Inferior parietal cortex (tissue), 1 donor: Measurements from ENCODE around the gene GRID1.
"Not testable (repeated sequence)": the region's sequence is repeated elsewhere in the genome, so short reads cannot be mapped to it uniquely, and the experiment has no call there.

Source experiments
- DNase-seq: peaks from one replicate; pipeline ENCODE4 v3.0.0-alpha.2; 2016; ENCODE audit errors: extremely low spot score

Gene GRID1

GRCh38 chr10:86192147-86192546, 174.4 kb downstream of the GRID1 start:
- no peak for DNase-seq

DNA sequence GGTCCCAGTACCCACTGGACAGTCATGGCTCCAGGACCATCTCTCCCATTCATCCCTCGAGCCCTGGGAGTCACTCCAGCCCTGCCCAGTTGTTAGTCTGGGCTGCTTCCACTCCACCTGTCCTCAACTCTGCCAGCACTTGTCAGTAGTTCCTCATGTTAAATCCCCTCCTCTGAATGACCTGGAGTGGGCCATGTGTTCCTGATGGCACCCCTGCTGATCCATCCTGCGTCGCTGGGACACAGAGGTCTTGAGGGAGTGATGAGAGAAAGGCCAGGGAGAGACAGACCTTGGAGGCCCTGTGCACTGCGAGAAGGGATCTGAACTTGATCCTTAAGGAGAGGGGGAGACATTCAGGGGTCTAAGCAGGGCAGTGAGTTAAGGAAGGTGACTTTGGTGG, 174.9 kb downstream of the GRID1 start:
- DNase-seq: no peak

DNA sequence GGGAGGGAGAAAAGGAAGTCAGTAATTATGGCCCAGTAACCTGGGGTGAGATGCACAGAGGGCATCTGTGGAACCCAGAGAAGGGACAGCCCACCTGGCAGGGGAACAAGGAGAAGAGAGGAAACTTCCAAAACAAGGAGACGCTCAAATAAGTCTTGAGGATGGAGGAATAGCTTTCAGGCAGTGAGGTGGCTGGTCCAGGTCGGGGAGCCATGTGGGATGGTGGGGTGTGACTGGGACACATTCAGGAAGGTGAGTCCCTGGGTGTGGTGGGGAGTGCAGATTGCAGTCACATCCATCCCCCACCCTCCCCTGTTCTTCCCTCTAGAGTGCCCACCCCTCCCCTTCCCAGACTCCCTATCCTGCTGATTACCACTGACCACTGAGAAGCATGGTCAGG, 175.4 kb downstream of the GRID1 start:
- DNase-seq: no peak

DNA sequence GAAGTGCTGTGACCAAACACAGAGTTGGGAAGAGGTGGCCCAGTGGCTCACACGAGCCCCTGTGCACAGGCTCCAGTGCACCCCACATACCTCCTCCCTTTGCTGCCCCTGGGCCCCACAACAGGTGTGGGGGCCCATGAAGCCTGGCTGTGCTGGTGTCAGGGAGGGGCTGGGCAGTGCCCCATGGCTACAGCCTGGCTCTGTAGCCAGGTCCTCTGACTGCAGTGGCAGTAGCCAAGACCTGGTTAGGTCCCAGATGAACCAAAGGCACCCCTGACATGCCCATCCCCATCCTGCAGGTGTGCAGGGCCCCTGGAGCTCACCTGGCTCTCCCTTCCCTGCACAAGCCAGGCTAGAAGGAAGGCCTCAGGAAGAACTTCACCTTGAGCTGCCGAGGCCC, 176.3 kb downstream of the GRID1 start:
- no peak for DNase-seq

DNA sequence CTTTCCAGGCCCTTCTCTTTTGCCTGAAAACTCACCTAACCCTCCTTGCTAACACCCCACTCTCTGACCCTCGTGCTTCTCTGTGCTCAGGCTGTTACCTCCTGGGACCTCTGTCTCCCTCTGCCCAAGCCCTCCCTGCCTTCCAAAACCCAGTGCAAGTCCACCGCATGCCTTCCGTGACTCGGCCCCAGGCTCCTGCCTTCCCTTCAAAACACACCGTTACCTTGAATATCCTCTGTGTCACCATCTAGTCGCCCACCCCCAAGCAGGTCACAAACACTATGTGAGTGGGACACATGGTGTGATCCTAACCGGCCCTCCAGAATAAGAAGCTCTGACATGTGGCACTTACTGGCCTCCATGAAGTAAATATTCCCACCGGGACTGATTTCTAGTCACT, 176.7 kb downstream of the GRID1 start:
- no peak for DNase-seq

GRCh38 chr10:86188796-86189558, 177.6 kb downstream of the GRID1 start:
- DNase-seq: no peak

DNA sequence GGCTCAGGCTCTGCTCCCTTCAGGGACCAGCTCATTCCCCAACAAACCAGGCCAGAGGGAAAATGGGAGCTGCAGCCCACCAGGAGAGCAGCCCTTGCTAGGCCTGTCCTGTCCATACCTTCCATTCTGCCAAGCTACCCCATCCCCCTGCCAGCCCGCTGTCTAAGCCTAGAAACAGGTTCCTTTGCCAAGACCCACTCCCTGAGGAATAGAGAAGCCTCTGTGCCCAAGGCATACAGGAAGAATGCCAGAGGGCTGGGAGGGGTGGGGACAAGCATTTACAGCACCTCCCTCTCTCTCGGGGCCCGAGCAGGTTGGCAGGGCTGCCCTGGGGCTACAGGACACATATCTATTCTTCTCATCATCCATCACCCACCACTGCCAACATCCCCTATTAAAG, 178.3 kb downstream of the GRID1 start:
- DNase-seq: no peak

GRCh38 chr10:86187499-86188239, 178.9 kb downstream of the GRID1 start:
- DNase-seq: no peak

GRCh38 chr10:86186633-86187032, 180.0 kb downstream of the GRID1 start:
- DNase-seq: no peak

- DNase-seq: no peak
Measured at GRCh38 chr10:86182595-86182994, 184.0 kb downstream of the GRID1 start.

DNA sequence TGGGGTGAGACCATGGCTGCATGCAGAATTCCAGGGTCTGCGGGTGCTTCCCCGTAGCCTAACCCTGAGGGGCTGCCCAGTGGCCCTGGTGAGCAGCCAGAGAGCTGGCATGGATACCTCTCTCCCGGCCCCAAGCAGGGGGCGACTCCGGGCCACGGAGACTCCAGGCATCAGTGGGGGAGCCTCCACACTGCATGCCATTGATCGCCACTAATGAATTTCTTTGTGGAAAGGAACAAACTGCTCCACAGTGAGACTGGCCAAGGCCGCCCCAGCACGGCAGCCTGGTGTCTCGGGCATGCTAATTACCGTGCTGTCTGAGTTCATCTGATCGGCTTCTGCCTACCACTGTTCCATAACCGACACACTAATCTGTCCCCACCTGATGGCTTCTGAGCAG, 184.4 kb downstream of the GRID1 start:
- DNase-seq: peak; percentile 75

DNA sequence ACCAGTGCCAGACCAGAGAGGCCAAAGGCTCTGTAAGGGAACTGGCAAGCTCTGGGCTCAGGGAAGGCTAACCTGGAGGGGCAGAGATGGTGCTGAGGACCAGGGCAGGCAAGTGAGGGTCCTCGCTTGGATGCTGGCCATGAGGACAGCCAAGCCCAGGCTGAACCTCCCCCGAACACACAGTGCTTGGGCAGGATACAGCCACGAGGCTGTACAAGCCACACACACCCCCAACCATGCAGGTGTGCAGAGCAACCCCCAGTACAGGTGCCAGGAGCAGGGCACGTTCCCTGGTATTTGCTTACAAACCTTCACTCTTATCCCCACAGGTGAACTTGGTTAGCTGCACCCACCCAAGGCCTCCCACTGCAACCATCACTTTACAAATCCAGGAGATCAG, 185.7 kb downstream of the GRID1 start:
- DNase-seq: no peak

DNA sequence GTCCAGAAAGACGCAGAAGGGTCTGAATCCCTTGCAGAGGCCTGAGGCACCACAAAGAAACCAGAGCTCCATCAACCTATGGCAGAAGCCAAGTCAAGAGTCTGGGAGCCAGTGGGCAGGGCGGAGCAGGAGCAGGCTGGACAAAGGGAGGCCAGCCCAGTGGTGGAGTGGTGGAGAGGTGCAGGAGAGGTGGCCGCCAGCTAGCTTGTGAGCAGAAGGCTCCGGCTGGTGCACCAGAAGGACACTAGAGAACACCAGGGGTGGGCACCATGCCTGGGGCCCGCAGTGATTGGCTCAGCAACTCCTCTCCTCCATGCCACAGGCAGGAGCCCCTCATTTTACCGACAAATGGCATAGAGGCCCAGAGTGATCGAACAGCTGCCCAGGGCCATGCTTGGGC, 186.6 kb downstream of the GRID1 start:
- no peak for DNase-seq

DNA sequence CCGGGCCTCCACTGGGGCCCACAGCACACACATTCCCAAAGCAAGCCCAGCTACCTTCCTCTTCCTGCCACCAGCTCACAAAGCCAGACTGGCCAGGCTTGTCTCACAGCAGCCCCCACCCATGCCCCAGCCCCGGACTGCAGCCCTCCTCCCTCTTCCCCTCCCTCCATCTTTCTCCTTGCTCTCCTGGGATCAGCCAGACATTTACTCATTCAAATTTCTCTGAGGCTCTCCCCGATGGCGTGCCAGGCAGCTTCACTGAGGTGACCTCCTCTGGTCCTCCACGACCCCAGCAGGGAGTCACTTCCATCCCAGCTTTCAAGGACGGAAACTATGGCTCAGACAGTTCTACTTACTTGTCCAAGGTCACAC, 187.5 kb downstream of the GRID1 start:
- DNase-seq: no peak

GRCh38 chr10:86178401-86179152, 188.0 kb downstream of the GRID1 start:
- DNase-seq: no peak

GRCh38 chr10:86177537-86178155, 188.9 kb downstream of the GRID1 start:
- DNase-seq: no peak

DNA sequence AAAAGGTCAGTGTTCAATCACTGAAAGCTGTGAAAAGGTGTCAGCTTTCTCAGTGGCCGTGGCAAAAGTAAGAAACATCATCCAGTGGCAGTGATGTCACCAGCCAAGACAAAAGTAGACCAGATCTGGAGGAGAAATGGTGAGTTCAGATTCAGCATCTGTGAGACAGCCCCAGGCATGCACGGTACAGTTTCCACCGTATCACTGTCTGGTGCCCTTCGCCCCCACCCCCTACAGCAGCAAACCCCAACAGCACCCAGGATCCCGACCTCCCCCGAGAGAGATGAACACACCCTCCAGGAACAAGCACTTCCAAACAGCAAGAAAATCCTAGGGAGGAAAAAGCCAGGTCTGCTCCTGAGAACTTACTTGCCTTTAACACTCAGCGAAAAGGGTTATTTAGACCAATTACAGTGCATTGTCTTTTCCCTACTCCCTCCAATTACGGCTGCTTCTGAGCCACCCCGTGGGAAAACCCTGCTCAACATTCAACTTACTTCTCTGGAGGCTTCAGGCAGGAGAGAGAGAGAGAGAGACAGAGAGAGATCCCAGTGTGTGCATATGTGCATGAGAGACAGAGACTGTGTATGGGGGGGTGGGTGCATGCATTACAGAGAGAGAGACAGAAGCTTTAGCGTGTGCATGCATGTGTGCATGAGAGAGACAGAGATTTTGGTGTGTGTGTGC, 189.6 kb downstream of the GRID1 start:
- no peak for DNase-seq

DNA sequence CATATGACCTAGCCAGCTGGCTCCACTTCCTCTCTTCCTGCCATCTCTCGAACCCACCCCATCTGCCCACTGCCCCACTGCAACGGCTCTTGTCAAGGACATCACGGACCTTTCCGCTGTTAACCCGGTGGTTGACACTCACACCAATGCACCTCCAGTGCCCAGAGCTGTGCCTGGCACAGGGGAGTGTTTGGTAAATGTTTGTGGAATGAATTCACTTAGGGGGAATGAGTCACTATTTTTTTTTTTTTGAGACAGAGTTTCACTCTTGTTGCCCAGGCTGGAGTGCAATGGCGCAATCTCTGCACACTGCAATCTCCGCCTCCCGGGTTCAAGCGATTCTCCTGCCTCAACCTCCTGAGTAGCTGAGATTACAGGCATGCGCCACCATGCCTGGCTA, 191.1 kb downstream of the GRID1 start:
- DNase-seq: not testable (repeated sequence)

- DNase-seq: no peak
Measured at GRCh38 chr10:86172301-86172700, 194.3 kb downstream of the GRID1 start.

GRCh38 chr10:86170255-86171108, 196.1 kb downstream of the GRID1 start:
- no peak for DNase-seq
